Measurements from ENCODE around the gene IGSF9B.

The IGSF9B gene

GRCh38 chr11:133918608-133919260, 38.0 kb downstream of the IGSF9B start:
- no peak for DNase-seq

DNA sequence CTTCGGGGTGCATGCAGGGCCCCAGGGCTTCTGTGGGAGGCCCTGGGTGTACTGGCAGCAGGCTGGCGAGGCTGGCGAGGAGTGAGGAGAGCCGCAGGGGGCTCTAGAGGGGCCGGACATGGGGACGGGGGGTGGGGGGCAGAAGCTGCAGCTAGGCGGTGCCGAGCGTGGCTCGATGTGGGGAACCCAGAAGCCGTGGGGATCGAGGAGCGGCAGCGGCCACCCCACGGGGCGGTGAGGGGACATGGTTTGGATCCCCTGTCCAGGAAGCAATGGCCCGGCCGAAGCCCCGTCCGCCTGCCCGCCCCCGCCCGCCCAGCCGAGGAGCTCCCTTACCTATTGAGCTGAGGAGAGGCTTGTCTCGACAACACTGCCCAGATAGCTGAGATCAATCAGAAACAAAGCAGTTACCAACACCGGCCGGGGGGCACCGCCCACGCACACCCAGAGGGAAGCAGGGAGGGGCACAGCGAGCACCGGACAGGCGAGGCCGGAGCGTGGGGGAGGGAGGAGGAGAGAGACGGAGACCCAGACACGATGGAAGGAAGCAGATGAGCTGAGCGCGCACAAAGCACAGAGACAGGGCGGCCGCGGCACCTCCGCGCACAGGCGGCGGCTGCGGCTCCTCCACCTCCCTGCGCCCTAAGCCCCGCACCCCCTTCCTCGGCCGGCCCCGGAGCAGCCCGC, 38.7 kb downstream of the IGSF9B start:
- DNase-seq = no peak

DNA sequence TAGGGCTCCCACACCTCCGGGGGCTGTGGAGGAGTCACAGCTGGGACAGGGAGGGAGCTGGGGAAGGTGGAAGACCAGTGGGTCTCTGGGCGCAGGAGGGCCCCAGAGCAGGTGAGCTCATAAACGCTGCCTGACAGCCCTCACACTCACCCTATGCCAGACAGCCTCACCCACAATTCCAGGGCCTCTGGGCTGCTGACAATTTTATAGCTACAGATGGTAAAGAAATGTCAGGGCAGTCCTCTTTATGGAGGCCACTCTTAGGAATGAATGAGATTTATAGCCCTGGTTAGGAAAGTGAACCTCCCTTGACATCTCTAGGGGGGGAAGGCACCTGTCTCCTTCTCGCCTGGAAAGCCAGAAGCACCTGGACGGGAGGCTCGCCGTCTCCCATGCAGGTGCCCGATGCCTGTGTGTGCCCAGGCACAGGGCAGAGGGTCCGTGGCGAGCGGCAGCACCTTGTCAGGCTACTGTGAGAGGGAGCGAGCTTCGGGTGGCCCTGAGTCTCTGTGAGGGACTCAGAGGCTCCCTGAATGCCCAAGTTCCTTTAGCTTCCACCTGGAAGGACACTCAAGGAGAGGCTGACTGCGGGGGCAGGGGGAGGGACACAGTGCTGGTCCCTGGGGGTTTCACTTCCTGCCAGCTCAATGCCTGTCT, 39.9 kb downstream of the IGSF9B start:
- no peak for DNase-seq

DNA sequence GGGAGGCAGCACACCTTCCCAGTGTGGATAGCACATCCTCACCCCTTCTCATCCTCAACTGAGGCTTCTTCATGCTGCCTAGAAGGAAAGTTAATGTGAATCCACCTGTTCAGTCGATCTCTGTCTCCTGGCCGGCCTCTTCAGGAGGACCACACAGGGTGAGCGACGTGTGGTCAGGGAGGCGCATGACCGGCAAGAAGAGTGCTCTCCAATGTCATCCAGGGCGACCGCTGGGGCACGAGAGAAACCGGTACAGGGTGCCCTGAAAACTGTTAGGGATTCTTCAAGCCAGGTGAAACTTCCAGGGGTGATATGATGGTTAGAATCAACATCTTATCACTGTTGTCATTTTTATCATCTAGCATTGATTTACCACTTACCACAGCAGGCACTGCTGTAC, 43.0 kb downstream of the IGSF9B start:
- DNase-seq = no peak

GRCh38 chr11:133911171-133911570, 45.6 kb downstream of the IGSF9B start:
- DNase-seq = no peak

DNA sequence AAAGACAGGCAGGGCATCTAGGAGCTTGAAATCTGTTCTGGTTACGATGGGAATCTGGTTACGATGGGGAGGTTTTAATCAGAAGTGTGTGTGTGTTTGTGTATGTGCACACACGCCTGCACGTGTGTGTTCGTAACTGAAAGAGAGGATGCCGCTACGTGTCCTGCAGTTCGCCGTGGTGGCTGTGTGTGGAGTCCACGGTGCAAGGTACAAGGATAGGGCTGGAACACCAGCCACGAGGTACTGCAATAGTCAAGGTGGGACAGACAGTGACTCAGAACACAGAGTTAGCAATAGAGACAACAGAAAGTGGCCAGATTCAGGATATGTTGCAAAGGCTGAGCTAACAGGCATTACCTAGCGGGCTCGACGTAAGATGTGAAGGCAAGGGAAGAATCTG, 46.7 kb downstream of the IGSF9B start:
- DNase-seq = no peak

DNA sequence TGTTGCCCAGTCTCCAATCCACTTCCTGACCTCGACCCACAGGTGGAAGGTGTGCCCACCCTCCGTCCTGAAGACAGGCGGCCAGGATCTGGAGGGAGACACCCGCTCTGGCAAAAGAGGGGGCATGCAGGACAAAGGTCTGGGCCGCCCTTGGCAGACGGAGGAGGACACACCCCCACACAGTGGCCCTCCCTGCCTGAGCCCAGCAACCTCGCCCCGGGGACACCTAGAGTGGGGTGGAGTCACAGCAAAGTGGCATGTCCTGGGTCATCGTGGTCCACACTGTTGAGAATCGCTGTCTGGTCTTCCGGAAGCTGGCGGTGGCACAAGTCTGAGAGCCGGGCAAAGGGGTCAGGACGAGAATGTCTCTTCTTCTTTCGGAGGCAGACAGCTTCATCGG, 47.9 kb downstream of the IGSF9B start:
- no peak for DNase-seq

- DNase-seq = no peak
Measured at GRCh38 chr11:133907841-133908241, 48.9 kb downstream of the IGSF9B start.

GRCh38 chr11:133907216-133907615, 49.6 kb downstream of the IGSF9B start:
- DNase-seq = no peak

DNA sequence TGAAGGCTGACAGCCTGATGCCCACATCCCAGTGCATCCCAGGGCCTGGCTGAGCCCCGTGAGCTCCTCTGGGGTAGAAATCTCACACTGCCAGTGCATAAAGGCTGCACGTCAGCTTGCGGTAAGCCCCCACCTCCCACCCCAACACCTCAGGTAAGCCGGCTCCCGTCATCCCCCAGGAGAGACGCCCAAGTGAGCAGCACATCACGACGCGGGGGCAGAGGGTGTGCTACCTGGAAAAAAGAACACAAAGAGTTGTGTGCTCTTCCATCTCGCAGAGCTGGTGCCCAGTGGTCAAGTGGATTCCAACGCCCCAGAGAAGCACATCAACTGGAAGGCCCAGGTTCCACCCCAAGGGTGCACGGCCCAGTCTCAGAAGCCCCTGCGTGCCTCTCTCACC, 50.0 kb downstream of the IGSF9B start:
- no peak for DNase-seq

GRCh38 chr11:133906241-133906640, 50.5 kb downstream of the IGSF9B start:
- DNase-seq = no peak

DNA sequence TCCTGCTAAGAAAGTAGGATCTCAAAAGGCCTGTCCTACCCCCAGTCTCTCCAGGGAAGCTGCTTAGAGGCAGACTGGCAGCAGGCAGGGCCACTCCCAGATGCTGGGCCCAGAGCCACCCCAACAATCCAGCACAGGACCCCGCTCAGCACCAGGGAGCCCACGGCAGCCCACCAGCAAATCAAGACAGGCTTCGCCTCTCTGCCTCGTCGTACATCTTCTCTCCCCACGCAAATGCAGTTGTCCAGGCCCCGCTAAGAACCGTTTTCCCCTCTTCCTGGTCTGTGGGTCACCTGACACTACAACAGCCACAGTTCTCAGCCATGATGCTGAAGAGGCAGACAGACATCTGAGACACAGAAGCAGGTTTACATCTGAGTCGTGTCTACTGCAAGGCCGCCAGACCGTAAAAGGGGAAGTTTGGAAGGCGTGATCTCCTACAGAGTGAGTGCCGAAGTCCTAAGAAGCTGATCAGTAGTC, 51.1 kb downstream of the IGSF9B start:
- DNase-seq = no peak

GRCh38 chr11:133904818-133905515, 51.8 kb downstream of the IGSF9B start:
- DNase-seq = no peak

DNA sequence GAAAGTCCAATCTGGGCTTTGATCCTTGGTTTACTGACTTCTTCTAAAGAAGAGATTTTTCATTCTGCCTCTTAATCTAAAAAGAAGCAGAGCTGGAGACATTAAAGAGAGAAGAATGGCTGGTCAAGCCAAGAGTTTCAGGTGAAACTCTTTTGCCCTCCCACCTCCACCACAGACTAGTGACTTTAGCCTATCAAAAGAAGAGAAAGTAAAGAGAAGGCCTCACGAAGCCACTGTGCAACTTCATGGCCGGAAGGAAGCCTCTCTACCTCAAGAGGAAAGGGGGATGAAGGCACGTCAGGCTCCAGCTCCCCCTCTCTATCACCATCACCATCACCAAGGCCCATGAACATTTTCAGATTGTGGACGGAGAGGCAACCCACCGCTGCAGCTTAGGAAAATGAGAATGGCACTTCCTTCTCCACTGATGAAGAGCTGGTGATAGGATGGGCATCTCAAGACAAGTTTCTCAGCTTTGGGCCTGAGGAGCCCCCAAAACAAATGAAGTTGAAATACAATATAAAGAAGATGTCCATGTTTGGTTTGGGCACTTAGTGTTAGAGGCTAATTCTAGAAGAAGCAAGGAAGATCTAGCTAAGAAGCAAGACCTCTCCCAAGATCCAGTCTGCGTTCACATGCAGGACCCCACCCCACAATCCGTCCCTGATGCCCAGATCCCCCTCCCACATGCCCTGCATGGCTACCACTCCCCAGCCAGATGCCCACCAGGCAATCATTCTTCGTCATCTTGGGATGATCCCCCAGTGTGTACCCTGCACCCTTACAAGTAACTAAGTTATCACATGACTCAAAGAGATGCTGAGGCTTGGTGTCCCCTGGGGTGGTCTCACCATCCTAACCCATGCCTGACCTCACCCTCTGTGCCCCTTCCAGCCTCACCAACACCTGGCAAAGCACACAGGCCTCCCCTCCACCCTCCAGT, 52.6 kb downstream of the IGSF9B start:
- no peak for DNase-seq

DNA sequence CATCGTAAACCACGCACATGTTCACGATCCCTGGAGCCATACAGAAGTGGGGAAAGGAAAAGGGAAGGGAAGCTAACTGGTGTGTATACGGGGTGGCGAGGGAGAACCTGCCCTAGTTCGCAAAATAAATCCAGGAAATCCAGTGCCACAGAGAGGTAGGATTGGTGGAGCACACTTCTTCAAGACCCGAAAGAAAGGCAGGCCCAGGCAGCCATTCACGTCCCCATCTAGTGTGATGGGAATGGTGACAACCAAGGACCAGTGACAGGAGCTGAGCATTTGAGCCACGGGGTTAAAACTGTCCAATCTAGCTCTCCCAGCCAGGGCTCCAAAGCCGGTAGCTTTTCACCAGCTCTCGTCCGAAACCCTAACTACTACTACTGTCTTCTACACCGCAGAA, 53.7 kb downstream of the IGSF9B start:
- DNase-seq = no peak

DNA sequence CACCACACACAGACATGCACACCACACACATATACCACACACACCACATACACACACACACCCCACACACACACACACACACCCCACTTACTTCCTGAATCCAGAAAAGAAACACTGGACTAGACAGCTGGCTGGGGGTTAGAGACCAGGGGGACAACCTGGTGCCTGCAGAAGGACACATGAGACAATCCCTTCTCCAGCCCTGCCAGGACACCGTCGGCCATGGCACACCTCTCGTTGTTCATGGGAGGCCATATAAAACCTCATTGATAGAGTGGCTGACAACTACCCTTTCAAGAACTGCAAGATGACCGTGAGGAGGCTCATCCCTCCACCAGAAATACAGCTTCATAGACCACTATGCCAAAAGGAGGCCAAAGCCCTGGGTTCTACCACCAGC, 54.3 kb downstream of the IGSF9B start:
- DNase-seq = no peak

DNA sequence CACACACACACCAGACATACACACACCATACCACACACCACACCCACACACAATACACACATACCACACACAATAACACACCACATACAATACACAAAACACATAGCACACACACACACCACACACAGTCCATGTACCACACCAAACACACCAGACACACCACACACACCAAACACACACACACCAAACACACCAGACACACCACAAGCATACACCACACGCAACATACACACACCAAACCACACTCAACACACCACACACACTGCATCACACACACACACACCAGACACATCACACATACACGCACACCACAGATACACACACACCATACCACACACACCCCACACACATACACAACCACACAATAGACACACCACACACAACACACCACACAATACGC, 54.8 kb downstream of the IGSF9B start:
- DNase-seq = no peak

- no peak for DNase-seq
Measured at GRCh38 chr11:133901316-133901715, 55.5 kb downstream of the IGSF9B start.

- DNase-seq = no peak
Measured at GRCh38 chr11:133900176-133901105, 56.3 kb downstream of the IGSF9B start.

DNA sequence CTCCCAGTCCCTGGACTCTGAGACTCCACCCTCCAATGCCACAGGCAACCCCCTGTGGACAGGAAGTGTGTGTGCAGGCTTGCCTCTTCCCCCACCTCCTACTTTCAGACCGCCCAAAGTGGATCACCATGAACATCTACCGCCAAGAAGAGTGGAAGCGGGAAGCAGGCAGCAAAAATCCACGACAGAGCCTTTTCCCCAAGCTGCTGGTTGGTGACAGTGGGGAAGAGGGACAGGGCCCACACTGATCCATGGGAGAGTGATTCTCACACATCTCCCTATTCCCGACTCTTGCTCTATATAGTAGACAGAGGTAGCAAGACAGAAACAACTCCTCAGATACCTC, 58.0 kb downstream of the IGSF9B start:
- no peak for DNase-seq

DNA sequence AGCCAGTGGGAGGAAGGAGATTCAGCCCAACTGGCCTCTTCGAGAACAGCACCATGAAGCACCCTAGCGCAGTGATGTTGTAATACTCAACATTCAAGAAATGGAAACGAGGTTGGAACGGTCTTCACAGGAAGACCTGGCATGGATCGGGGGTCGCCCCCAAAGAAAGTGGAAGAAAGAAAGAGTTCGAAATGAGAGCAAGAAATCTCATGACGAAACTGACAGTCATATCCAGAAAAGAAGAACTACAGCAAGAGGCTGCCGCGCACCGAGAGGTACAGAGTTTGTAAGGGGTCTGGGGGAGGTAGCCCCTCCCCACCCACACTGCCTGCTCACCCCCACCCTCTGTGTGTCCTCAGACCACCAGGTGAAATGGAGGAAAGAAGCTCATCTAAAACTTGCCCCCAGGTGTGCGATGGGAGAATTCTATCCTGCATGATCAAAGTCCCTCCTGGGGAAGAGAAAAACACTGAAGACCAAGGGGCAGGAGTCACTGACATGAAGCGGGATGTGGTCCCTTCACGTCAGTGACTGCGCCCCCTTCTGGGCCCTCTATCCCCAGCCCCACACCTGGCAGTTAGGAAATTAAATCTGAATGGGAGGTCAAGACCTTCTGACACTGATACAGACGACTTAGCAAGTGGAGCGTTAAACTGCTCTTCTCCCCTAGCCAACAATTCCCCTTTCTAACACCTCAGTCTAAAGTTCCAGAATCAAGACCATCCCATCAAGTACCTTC, 58.6 kb downstream of the IGSF9B start:
- no peak for DNase-seq
